Coronary artery (tissue), 2 donors: Measurements from ENCODE around the gene PLD5.

ENCODE experiments used
- DNase-seq: peaks from one replicate; pipeline ENCODE4 v3.0.0-alpha.2; 2017; ENCODE audit warnings: low spot score
- H3K27ac ChIP-seq, 2 donors: fragments of 200-600 bp; sonication (generic); one replicate each; pipeline ENCODE4 v1.5.1; 2016 to 2019
- H3K4me3 ChIP-seq: fragments of 200-600 bp; sonication (generic); 2 replicates; pipeline ENCODE4 v1.5.1; 2016; ENCODE audit warnings: mild to moderate bottlenecking, moderate library complexity
- CTCF ChIP-seq: fragments of 200-600 bp; sonication (generic); IDR thresholded peaks from one replicate; pipeline ENCODE4 v1.5.1; 2019; ENCODE audit warnings: antibody characterized with exemption

PLD5 gene

DNA sequence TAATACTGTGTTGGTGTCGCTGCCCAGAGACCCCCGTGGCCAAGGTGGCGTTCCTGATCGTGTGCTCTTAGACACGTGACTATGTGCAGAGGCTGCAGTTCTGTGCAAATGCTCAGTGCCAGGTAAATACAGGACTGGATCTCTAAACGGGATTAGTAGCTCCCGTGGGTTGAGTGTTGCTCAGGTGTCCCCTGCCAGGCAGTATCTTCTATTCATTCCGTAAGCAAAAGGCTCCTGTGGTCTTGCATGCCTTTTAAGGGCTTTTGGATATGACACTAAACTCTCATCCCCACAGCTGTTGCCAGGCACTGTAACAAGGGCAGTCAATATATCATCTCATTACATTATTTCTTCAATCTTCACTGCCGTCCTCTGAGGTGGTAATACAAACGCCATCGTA, 431.4 kb downstream of the PLD5 start:
- no peak for DNase-seq
- Histone ChIP-seq H3K27ac (no peak overlapping the region), H3K4me3 (no peak overlapping the region)
- no peak for TF ChIP-seq CTCF

DNA sequence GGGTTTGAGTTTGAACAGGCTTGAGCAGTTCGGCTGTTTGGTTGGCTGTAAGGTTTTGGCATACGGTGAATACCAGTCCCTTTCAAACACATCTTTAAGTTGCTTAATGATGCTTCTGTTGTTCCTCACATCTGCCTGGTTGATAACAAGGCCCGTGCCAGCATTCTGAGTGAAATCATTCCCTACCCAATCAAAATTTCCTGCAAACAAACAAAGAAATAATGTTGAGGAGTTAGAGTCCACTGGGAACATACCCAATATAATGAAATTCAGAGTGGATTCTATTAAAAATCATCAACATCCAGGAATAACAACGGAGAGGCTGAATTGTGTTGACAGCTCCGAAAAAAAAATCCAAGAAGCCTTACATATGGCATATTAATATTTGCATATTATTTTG, 434.6 kb downstream of the PLD5 start:
- Histone ChIP-seq H3K27ac (no peak overlapping the region), H3K4me3 (no peak overlapping the region)
- DNase-seq = no peak
- TF ChIP-seq CTCF = no peak

- Histone ChIP-seq H3K4me3 (no peak overlapping the region), H3K27ac (no peak overlapping the region)
- TF ChIP-seq CTCF = no peak
- DNase-seq = no peak
These were observed 435.6 kb downstream of the PLD5 start for GRCh38 chr1:242088875-242089274.

DNA sequence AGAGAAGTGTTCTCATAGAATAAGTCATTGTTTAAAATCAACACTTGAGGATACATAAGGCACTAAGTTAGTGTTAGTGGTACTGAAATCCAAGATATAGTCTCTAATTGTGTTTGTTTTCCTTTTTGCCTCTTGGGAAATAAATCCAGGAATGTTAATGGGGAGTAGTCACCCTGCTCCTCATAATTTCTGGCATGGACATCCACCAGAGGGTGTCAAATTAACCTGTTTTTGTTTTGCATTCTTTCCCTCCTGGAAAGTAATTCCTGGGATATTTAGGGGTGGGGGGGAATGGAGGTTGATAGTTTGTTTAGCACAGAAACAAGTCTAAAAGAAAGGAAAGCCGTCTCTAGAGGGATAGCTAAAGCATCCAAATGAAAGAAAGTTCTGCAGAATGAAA, 437.8 kb downstream of the PLD5 start:
- no peak overlapping the region for H3K27ac ChIP-seq
- DNase-seq = no peak
- H3K4me3 ChIP-seq = no peak overlapping the region
- no peak for TF ChIP-seq CTCF

- TF ChIP-seq CTCF = no peak
- no peak overlapping the region for H3K4me3 ChIP-seq
- no peak for DNase-seq
- H3K27ac ChIP-seq = no peak overlapping the region
These were observed 438.4 kb downstream of the PLD5 start for GRCh38 chr1:242086093-242086492.

DNA sequence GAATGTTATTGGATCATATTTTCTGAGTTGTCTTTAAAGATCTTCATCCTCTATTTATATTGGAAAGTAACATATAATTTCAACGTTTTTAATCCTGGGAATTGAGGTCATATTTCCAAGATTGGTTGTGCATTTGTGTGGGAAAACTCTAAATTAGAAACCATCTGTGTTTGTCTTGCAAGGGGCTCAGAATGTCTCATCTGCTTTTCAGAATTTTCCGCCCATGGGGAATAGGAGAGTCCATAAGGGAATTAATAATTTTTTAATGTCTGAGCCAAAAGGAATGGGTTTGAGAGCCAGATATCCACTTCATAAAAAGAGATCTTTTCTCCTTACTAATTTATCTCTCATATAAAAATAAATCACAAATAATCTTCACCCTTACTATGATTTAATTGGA, 440.8 kb downstream of the PLD5 start:
- no peak for DNase-seq
- H3K4me3 ChIP-seq = no peak overlapping the region
- no peak for TF ChIP-seq CTCF
- no peak overlapping the region for H3K27ac ChIP-seq

- TF ChIP-seq CTCF = no peak
These were observed 443.1 kb downstream of the PLD5 start for GRCh38 chr1:242081446-242081845.

More at GRCh38 chr1:242081446-242081845, 443.1 kb downstream of the PLD5 start:
- Histone ChIP-seq H3K27ac (no peak overlapping the region), H3K4me3 (no peak overlapping the region)
- DNase-seq = no peak
